Mesodermal cell (in vitro differentiated cells): ENCODE measurements around the gene SPCS2.
"Not testable (repeated sequence)": the region's sequence is repeated elsewhere in the genome, so short reads cannot be mapped to it uniquely, and the experiment has no call there.

Experiments used
- H3K27ac ChIP-seq: 2 replicates; pipeline ENCODE4 v1.7.0; 2013; ENCODE audit warnings: mild to moderate bottlenecking, low read depth, low read length, moderate library complexity; ENCODE audit not compliant: severe bottlenecking
- H3K36me3 ChIP-seq: 2 replicates; pipeline ENCODE4 v1.7.1; 2013; ENCODE audit warnings: mild to moderate bottlenecking, low read length, moderate library complexity; ENCODE audit not compliant: control insufficient read depth, insufficient read depth
- H3K4me1 ChIP-seq: one replicate; pipeline ENCODE4 v1.7.1; 2013; ENCODE audit warnings: mild to moderate bottlenecking, low read length; ENCODE audit not compliant: insufficient read depth, control insufficient read depth, poor library complexity, severe bottlenecking
- H3K4me3 ChIP-seq: 2 replicates; pipeline ENCODE4 v1.7.0; 2013; ENCODE audit warnings: low read length, control low read depth, mild to moderate bottlenecking; ENCODE audit not compliant: insufficient read depth, poor library complexity, severe bottlenecking; ENCODE audit errors: extremely low read depth
- H3K9me3 ChIP-seq: 2 replicates; pipeline ENCODE4 v1.7.1; 2013; ENCODE audit warnings: mild to moderate bottlenecking, low read length, moderate library complexity; ENCODE audit not compliant: control insufficient read depth
- WGBS, 2 experiments: methylation state at CpG; one replicate each; pipeline ENCODE4 v1.1.5; 2013; ENCODE audit warnings: missing lambda C conversion rate in 2 of 2; ENCODE audit not compliant: insufficient coverage in 2 of 2; 5-methylcytosine and 5-hydroxymethylcytosine counted together

The SPCS2 gene

GRCh38 chr11:74950374-74950969 lies 1.4 kb downstream of the SPCS2 start:
- H3K27ac ChIP-seq = no peak overlapping the region
- no peaks in the 10 kb centered on the region for H3K9me3 ChIP-seq
- H3K4me3 ChIP-seq = peak overlapping the region; percentile 98
- H3K4me1 ChIP-seq = peaks cover 5% of the 10 kb centered on the region
- WGBS, 2 experiments = 90 to 100% methylated on average over 2 of the region's 2 CpGs
- H3K36me3 ChIP-seq = peaks cover 38% of the 10 kb centered on the region

- H3K4me1 ChIP-seq = peaks cover 5% of the 10 kb centered on the region
These were observed 2.2 kb downstream of the SPCS2 start for GRCh38 chr11:74951226-74951625.

GRCh38 chr11:74952752-74953151 lies 3.7 kb downstream of the SPCS2 start:
- no CpG with 5 or more reads among the region's 2 CpGs for WGBS, 2 experiments

More at GRCh38 chr11:74951226-74951625, 2.2 kb downstream of the SPCS2 start:
- H3K36me3 ChIP-seq = peaks cover 42% of the 10 kb centered on the region
- no peaks in the 10 kb centered on the region for H3K9me3 ChIP-seq
- no peak overlapping the region for H3K27ac ChIP-seq
- WGBS, 2 experiments = 95 to 96% methylated on average over 7 to 8 of the region's 8 CpGs
- H3K4me3 ChIP-seq = no peak overlapping the region

GRCh38 chr11:74953451-74953850 lies 4.4 kb downstream of the SPCS2 start:
- H3K27ac ChIP-seq = no peak overlapping the region
- H3K4me1 ChIP-seq = peaks cover 5% of the 10 kb centered on the region
- H3K36me3 ChIP-seq = peaks cover 54% of the 10 kb centered on the region
- no peaks in the 10 kb centered on the region for H3K9me3 ChIP-seq
- no peak overlapping the region for H3K4me3 ChIP-seq
- no CpG with 5 or more reads among the region's 5 CpGs for WGBS, 2 experiments

More at GRCh38 chr11:74952752-74953151, 3.7 kb downstream of the SPCS2 start:
- Histone ChIP-seq H3K4me3 (no peak overlapping the region), H3K27ac (no peak overlapping the region), H3K36me3 (peaks cover 49% of the 10 kb centered on the region), H3K4me1 (peaks cover 5% of the 10 kb centered on the region), H3K9me3 (no peaks in the 10 kb centered on the region)

GRCh38 chr11:74954199-74954598 lies 5.1 kb downstream of the SPCS2 start:
- Histone ChIP-seq H3K9me3 (no peaks in the 10 kb centered on the region), H3K36me3 (peaks cover 54% of the 10 kb centered on the region), H3K27ac (no peak overlapping the region), H3K4me1 (peaks cover 5% of the 10 kb centered on the region), H3K4me3 (no peak overlapping the region)
- no CpG with 5 or more reads among the region's 1 CpG for WGBS, 2 experiments

GRCh38 chr11:74956397-74957015 lies 7.4 kb downstream of the SPCS2 start:
- no peak overlapping the region for H3K4me3 ChIP-seq
- H3K36me3 ChIP-seq = peaks cover 54% of the 10 kb centered on the region
- 95 to 97% methylated on average over 3 to 4 of the region's 4 CpGs for WGBS, 2 experiments
- no peaks in the 10 kb centered on the region for H3K4me1 ChIP-seq
- H3K27ac ChIP-seq = no peak overlapping the region
- no peaks in the 10 kb centered on the region for H3K9me3 ChIP-seq

GRCh38 chr11:74957937-74958629 lies 9.0 kb downstream of the SPCS2 start:
- WGBS, 2 experiments = no CpG with 5 or more reads among the region's 1 CpG
- Histone ChIP-seq H3K36me3 (peaks cover 48% of the 10 kb centered on the region), H3K9me3 (no peaks in the 10 kb centered on the region), H3K27ac (no peak overlapping the region), H3K4me3 (no peak overlapping the region), H3K4me1 (no peaks in the 10 kb centered on the region)

GRCh38 chr11:74960128-74960527 lies 11.1 kb downstream of the SPCS2 start:
- H3K4me1 ChIP-seq, H3K27ac ChIP-seq, H3K9me3 ChIP-seq, H3K4me3 ChIP-seq: not testable (repeated sequence)
- 87 to 100% methylated on average over 5 to 6 of the region's 6 CpGs for WGBS, 2 experiments
- peaks cover 39% of the 10 kb centered on the region for H3K36me3 ChIP-seq

GRCh38 chr11:74966651-74967050 lies 17.6 kb downstream of the SPCS2 start:
- WGBS, 2 experiments = 93 to 97% methylated on average over 5 of the region's 5 CpGs
- Histone ChIP-seq H3K9me3 (no peaks in the 10 kb centered on the region), H3K27ac (no peak overlapping the region)

GRCh38 chr11:74970852-74971395 lies 21.9 kb downstream of the SPCS2 start:
- Histone ChIP-seq H3K36me3 (peaks cover 83% of the 10 kb centered on the region), H3K4me1 (no peaks in the 10 kb centered on the region), H3K9me3 (no peaks in the 10 kb centered on the region), H3K27ac (no peak overlapping the region), H3K4me3 (no peak overlapping the region)
- WGBS, 2 experiments = no CpG with 5 or more reads among the region's 1 CpG

More at GRCh38 chr11:74966651-74967050, 17.6 kb downstream of the SPCS2 start:
- Histone ChIP-seq H3K4me3 (no peak overlapping the region), H3K36me3 (peaks cover 66% of the 10 kb centered on the region), H3K4me1 (no peaks in the 10 kb centered on the region)
